RPMI8226 (cell line): ENCODE results near the gene EBPL.

ENCODE experiments used
- DNase-seq: peaks from one replicate; pipeline ENCODE4 v3.0.0-alpha.2; 2015

Gene EBPL

DNA sequence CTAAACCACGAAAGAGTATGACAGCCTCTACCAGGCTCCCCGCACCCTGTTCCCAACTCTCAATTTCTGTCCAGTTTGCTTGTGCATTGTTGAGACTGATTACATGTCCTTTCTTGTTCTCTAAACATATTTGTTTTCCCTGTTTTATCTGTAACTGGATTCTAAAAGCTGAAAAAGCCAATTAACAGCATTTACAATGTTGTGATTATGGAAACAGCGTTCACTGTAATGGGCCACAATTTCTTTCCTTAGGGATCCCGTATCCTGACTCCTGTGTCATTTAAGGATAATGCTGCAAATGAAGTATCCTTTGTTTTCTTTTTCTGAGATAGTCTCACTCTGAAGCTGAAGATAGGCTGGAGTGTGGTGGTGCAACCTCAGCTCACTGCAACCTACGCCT is 20.5 kb downstream of the EBPL start:
- no peak for DNase-seq

DNA sequence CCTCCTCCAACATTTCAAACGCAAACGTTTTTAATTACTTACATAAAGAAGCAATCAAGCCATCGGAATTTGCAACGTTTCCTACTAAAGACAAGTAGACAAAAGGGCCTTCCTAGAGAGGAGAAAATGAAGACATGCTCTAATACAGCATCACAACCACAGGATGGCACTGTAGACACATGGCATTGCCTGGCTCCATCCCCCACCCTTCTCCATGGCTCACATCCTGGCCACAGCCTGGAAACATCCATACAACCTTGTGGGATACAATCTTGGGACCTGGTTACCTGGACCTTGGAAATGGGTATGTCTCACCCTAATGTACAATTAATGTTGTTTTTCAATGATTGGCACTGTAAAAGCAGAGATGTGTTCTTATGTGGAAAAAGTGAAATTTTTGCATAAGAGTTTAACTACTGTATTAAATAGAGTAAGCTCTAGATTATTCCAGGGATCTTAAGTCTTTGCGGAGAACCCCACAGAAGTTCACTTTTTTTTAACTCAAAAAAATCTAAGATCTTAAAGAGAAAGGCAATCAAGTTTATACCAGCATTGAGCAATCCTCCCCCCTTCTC is 21.5 kb downstream of the EBPL start:
- DNase-seq: no peak

DNA sequence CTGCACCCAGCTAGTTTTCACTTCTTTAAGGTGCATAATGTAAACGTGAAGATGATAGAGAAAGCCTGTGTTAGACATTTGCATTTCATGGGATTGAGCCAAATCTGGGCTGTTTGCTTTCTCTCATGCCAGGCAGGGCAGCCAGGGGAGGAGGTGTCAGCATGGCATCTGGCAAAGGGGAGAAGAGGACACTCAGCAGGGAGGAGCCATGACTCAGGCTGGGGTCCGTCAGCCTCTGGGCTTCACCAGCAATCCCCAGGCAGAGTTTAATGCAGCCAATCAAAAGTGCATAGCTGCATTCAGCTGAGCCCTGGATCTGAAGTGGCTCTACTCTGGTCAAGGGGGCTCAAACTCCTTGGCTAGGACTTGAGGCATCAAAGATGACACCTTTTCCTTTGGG is 23.5 kb downstream of the EBPL start:
- no peak for DNase-seq

DNA sequence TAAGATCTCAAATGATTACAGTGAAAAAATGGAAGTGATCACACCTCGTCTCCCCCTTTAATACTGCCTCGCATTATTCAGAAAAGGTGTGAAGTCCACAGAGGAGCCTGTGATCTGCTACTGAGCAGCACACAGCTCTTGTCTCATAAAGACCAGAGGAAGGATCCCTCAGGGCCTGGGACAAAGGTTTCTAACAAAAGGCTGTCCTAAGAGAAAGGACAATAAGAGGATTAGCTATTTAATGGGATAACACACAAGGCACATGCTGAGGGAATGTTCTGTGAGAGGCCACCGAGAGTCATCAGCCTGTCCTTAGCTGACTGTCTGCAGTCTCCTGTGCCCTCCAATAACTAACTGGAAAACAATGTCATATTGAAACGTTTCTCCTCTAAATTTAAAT is 26.7 kb downstream of the EBPL start:
- DNase-seq: no peak

DNA sequence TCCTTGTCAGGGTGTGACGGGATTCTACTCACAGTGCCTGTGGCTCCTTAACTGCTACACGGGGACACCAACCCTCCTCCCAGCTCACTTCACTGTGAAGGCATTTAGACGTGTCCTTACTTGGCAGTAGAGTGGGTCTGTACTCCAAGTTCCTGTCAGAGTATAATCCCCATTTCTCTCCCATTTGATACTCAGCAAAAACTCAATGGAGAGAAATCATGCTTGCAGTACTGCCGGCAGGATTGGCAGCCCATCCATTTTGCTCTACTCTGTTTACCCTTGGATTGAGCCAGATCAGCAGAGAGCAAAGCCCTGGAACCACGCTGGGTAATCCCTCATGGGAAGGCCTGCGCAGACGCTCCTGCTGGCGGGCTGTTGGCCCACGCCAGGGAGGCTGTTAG is 34.0 kb downstream of the EBPL start:
- DNase-seq: no peak

DNA sequence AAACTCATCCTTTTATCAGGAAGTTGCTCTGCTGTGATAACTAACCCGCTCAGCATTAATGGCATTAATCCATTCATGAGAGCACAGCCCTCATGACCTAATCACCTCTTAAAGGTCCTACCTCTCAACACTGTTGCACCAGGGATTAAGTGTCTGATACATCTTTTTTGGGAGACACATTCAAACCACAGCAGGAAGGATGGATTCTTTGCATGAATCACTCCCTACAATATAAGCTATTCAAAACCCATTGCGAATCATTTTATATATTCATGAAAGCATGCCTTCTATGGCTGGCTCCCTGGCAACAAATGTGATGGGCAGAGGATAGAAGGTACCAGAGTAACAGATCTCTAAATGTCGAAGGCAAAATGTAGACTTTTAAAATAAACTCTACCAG is 35.4 kb downstream of the EBPL start:
- DNase-seq: no peak

DNA sequence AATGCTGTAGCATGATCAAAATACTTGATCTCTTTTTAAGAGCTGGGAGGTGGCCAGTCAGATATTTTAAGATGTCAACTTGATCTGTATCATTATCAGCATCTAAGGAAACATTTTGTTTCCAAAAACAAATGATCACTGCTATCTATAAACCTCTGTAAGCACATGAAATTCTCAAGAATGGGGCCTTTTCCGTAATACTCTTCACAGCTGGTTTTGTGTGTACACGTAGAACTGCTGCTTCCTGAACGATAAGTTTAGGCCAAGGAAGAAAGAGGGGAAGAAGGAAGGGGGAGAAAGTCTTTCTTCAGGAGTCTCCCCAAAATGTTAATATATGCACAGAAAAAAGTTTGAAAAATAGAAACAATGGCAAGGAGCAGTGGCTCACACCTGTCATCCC is 37.3 kb downstream of the EBPL start:
- no peak for DNase-seq

DNA sequence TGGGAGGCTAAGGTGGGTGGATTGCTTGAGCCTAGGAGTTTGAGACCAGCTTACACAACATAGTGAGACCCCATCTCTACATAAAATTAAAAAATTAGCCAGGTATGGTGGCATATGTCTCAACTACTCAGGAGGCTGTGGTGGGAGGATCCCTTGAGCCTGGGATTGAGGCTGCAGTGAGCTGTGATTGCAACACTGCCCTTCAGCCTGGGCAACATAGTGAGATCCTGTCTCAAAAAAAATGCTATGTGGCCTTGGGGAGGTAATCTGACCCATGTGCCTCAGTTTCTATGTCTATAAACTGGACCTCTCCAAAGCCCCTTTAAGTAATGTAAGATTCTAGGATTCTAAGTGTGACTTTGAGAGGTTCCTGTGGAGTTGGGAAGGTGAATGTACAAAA is 37.8 kb downstream of the EBPL start:
- no peak for DNase-seq

DNA sequence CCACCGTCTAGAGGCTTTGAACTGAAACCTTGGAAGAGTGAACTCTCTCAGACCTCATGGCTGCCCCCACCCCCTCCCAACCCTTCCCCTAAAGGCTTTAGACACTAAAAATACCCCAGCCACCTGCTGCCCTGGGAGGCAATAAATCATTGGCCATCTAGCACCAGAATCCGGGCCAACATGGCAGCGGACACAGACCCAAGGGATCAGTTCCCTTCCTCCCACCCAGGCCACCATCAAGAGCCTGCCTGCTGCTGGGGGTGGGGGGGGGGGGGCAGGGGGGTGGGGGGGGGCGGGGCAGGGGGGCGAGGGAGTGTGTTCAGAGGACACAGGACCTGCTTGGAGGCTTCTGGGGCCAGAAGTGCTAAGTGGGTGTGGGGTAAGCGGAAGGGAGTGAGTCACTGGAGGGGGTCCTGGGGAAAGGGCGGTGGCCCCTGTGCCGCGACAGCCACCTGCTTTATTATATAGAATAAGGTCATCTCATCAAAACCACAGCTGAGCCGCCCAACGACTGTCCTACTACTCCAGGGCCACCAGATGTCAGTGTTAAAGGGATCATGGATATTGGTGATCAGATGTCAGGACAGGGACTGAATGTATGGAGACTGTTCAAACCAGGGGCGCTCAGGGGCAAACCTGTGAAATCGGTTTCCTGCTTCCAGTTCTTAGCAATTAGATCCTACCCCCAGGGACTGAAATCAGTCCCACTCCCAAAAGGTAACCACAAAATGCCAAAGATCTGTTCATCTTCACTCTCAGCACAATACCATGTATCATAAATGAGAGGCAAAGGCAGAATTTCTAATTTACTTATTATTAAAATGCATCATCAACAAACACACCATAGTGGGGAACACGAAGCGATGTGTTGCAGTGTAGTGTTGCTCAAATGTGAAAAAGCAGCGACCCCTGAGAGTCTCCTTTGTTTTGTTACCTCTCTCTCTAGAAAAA is 38.7 kb downstream of the EBPL start:
- peak; percentile 44 for DNase-seq

DNA sequence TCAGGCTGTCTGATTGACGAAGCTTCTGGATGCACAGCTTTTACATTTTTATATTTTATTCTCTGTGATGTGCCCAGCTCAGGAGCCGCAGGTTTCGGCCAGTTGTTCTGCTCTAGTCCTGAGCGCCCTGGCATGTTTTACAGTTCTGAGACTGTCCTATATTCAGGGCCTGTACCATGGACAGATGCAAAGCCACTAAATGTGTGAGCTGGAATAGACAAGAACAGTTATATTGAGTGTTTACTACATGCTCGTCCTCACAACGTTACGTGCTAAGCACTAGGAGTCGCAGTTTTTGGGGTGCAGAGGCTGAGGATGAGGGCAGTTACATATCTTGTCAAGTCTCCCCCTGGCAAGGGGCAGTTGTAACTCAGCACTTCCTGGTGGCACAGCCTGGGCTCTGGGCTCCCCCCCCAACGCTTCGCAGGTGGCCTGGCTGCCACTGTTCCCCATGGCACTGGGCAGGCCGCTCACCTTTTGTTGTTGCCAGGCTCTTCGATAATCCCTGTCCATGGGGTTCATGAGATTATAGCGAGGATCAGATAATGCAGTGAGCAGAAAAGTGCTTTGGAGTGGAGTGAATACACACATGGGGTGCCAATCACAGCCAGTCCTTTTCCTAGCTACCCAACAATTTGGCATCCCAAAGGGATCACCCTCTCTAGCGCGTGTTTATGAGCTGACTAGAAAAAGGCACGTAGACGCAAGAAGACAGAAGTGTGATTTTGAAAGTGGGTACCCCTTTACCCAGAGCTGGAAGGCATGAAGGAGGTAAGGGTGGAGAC is 39.5 kb downstream of the EBPL start:
- DNase-seq: no peak

DNA sequence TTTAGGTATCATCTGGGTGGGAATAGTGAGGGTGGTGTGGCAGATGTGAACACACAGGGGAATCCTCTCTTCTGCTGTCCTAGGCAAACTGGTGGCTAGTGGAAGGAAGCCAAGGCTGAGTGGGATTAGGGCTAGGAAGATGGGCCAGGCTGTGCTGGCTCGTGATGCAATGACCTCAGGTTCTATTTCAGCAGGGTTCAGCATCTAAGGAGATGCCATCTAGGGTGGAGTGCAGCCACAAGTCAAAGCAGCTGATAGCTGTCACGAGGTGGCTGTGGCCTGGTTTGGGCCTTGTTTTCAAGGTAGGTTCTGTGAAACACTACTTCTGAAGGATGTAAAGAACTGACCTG is 41.3 kb downstream of the EBPL start:
- no peak for DNase-seq

DNA sequence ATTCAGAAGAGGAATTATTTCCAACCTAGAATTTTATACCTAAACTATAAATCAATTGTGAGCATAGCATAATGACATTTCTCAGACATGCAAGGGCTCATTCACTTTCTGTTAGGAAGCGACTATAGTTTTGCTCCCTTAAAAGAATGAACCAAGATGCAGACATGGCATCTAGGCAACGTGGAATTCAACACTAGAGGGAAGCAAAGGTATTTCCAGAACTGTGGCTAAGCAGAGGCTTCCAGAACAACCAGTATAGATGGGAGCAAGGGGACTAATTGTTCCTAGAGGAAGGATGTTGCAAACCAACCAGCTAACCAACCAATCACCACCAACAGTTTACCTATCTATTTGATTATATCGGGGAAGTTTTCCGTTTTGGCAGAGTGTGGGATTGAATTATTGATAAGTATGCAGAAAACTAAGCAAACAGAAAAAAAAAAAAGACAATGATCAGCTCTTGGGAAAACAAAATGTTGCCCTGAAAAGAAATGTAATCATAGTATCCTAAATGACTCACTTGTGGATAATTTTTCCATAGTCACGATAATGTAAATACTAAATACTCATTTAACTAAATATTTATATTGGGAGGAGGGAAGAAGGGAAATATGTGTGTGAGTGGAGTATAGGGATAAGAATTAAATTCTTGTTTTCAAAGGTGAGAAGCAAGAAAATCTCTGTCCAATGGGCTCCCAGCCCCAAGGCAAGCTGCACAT is 41.9 kb downstream of the EBPL start:
- no peak for DNase-seq

DNA sequence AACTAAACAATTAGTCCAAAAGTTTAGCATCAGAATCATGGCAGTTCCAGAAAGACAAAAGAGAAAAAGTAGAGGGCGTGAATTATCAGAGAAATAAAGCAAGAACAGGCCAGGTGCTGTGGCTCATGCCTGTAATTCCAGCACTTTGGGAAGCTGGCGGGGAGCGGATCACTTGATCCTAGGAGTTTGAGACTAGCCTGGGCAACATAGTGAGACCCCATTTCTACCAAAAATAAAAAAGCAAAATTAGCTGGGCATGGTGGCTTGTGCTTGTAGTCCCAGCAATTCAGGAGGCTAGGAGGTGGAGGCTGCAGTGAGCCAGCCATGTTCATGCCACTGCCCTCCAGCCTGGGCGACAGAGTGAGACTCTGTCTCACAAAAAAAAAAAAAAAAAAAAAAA is 44.6 kb downstream of the EBPL start:
- no peak for DNase-seq

DNA sequence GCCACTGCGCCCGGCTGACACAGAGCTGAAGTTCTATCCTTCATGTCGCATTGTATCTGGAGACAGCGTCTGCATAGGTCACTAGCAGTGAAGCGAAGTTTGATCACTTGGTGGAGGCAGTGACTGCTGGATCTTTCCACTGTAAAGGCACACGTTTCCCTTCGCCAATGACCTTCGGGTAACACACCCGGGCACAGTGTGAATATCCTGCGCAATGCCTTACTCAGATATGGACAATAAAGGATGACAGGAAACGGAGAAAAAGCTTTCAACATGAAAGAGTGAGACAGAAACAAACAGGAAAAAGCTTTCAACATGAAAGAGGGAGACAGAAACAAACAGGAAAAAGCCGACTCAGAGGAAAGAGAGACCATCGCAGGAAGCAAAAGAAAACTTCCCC is 45.8 kb downstream of the EBPL start:
- DNase-seq: no peak

DNA sequence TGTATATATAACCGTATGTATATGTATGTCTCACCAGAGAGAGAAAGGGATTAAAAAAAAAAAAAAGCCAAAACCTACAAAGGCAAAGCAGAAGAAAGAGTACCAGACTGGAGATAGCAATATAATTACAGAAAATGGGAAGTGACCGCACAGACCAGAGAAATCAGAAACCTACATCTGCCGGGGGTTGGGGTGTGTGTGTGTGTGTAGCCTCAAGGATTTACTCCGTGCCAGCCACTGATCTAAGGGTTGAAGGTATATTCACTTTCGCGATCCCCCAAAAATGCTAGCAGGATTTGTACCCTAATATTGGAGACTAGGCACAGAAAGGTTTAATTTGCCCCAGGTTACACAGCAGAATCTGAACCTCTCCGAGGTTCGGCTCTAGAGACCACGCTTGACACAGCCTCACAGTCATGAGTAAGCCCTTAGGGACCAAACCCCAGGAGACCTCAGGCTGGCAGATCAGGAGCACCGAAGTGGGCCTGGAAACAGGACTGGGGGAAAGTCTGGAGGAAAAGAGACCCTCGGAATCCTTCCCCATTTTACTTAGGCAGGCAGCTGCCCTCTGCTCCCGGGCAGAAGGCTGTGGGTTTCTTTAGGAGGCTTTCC is 48.1 kb downstream of the EBPL start:
- no peak for DNase-seq

DNA sequence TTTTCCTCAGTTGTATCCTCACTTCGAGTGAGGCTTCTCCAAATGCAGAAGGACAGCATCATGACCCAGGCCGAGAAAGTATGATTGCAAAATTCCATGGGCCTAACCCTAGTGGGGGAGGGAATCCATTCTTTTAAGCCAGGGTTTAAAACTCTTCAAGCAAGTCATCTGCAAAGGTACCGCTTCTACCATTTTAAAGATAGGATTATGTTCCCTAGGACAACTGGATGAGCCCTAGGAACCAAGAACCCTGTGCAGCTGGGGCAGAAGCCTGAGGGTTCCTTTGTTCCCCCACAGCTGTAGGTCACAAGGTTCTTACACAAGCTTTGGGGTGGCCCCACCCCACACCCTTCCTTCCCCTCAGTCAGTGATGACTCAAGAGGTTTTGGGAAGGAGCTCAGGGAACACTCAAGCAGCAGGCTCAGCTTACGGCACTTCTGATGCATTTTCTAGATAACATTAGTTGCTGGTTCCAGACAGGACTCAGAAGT is 49.4 kb downstream of the EBPL start:
- DNase-seq: no peak

DNA sequence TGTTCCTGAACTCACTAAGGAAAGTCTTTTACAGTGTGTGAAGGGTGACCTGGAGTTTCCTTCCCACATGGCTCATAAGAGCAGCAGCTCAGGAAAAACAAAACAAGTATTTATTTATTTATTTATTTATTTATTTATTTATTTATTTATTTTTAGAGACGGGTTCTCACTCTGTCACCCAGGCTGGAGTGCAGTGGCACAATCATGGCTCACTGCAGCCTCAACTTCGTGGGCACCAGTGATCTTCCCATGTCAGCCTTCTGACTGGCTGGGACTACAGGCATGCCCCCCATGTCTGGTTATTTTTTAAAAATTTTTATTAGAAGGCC is 52.6 kb downstream of the EBPL start:
- no peak for DNase-seq

DNA sequence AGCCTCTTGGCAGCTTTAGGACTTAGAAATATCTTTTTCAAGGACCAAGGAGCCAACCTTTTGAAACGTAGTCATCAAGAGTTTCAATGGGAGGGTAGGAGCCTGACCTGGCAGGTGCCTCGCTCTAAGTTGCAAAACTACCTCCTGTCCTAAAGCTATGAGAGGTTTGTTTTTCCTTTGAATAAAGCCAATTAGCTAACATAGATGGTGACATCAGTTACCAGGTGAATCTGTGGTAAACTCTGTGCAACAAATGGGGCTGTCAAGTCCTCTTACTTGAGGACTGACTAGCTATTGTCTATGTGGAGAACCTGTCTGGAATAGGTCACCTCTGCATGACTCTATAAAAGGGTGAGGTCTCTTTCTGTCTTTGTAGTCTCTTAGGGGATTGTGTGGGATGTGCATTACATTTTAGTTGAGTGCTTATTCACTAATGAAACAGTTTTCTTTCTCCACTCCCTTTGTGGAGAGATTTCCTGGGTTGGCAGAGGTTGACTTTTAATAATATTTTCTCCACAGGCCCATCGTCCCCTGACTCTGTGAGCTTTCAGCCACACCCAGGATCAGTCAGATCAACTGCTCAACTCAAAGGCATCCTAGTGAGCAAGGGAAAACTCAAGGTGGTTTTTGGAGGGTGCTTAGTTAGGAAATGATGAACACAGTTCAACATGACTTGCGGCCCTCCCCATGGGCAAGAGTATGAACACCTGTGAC is 53.1 kb downstream of the EBPL start:
- no peak for DNase-seq

DNA sequence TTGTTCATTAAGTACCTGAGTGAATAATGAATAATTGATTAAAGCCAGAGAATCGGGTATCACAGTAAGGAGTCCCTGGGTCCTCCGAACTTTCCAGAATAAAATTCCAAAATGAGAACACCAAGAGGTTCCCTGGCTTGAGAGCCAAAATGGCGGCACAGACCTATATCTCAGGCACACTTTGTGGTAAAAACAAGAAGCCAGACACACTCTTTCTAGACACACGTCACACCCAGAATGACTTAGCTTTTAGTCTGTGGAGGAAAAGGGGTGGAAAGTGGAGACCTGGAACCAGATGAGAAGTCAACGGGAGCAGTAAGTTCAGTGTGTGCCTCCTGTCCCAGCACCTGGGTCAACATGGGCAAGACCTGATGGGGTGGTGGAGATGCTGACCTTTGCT is 54.6 kb downstream of the EBPL start:
- DNase-seq: no peak

DNA sequence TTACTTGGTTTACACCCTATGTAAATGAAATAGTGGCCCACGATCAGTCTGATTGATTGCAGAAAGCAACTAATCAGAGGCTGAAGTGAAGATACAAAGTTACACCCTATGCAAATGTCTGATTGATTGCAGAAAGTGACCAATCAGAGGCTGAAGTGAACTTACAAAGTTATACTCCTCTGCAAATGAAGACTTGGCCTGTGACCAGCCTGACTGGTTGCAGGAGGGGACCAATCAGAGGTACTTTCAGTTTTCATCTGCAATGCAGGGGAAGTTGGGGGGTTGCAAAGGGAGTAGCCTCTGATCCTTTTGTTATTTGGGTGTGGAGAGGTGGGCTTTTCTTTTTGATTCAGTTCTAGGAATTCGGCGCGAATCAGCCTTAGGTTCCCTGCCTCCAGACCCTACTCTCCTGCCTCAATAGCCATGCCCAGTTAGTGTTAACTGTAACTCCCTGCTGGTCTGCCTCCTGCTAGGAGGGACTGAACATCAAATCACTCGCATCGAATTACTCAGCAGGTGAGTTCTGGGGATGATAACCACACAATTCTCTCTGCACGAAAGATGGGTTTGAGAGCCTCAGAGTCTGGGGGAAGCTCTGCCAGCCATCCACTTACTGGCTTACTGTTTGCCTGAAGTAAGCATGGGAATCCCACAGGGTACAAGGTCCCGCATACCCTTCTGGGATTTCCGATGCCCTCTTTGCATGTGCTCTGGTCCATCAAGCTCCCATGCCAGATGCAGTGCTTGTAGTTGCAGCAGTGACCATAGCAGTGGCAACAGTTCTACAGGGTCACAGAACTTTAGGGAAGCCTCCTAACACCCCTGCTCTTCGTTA is 55.5 kb downstream of the EBPL start:
- no peak for DNase-seq

DNA sequence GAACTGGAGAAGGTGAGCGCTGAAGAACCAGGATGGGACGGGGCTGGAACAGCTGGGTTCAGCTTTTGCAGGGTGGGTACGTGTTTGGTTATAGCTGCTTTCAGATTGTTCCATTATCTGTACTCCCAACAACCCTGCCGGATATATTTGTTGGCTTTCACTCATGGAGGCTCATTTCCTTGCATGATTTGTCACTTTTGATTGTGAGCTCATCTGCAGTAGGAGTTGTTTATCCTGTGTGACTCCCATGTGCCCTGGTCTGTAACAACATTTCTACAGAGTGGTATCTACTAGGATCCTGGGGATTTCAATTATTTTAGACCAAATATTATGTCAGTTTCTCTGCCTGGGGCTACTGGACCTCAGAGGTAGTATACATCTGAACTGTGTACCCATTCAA is 57.6 kb downstream of the EBPL start:
- no peak for DNase-seq
